IMR-90 (cell line): ENCODE measurements around the gene CAMK2N1. TPM values are rescaled to one million over a fixed set of nuclear protein-coding genes. Genes with fewer than 3 reads are reported as not detected.
"Not testable (repeated sequence)": the region's sequence is repeated elsewhere in the genome, so short reads cannot be mapped to it uniquely, and the experiment has no call there.

ENCODE experiments used
- ATAC-seq: fragments of 200-7000 bp; cut with Tn5 transposase; 2 replicates; pipeline ENCODE4 v1.9.1; 2020; ENCODE audit warnings: low read depth, mild to moderate bottlenecking, moderate library complexity
- BruUV-seq: library from RNA; stranded (reverse); fragments of 400-500 nt; replicated peaks from 2 replicates; lab custom pipeline; 2021; lab: Mats Ljungman, UMichigan
- CTCF ChIA-PET: fragments of 300-600 bp; formaldehyde crosslinking; extraction: SDS; loops from one replicate; lab custom pipeline; 2021; ENCODE audit warnings: antibody characterized with exemption; lab: Yijun Ruan, JAX
- POLR2A ChIA-PET: fragments of 300-600 bp; sonication (Branson Sonifier 250); formaldehyde crosslinking; loops from one replicate; lab custom pipeline; 2022; ENCODE audit warnings: antibody characterized with exemption; ENCODE audit not compliant: unreplicated experiment; lab: Charles Lee
- DNase-seq: peaks from one replicate; pipeline ENCODE4 v3.0.0; 2013
- H2AFZ ChIP-seq: replicated peaks from 2 replicates; pipeline ENCODE3; 2013; ENCODE audit warnings: low read length, mild to moderate bottlenecking; ENCODE audit not compliant: poor library complexity
- H2AK5ac ChIP-seq: 2 replicates; pipeline ENCODE4 v1.6.1; 2013; ENCODE audit warnings: low read depth, low read length, inconsistent platforms
- H2AK9ac ChIP-seq: replicated peaks from 2 replicates; pipeline ENCODE3; 2013; ENCODE audit warnings: mild to moderate bottlenecking, low read depth, low read length, moderate library complexity; ENCODE audit not compliant: poor library complexity
- H2BK120ac ChIP-seq: 2 replicates; pipeline ENCODE4 v1.6.1; 2013; ENCODE audit warnings: low read depth, low read length, inconsistent platforms
- H2BK15ac ChIP-seq: 3 replicates; pipeline ENCODE4 v1.6.1; 2013; ENCODE audit warnings: low read depth, low read length, inconsistent platforms
- H2BK20ac ChIP-seq: 2 replicates; pipeline ENCODE4 v1.6.1; 2013; ENCODE audit warnings: low read depth, mild to moderate bottlenecking, inconsistent platforms, low read length, moderate library complexity
- H2BK5ac ChIP-seq: 2 replicates; pipeline ENCODE4 v1.6.1; 2013; ENCODE audit warnings: mild to moderate bottlenecking, low read depth, low read length, inconsistent platforms; ENCODE audit not compliant: poor library complexity, severe bottlenecking
- H3K14ac ChIP-seq: replicated peaks from 2 replicates; pipeline ENCODE4 v1.6.1; 2013; ENCODE audit warnings: low read depth, low read length, inconsistent platforms
- H3K18ac ChIP-seq: 2 replicates; pipeline ENCODE4 v1.6.1; 2013; ENCODE audit warnings: low read depth, low read length, control low read depth
- H3K23ac ChIP-seq: 2 replicates; pipeline ENCODE4 v1.6.1; 2013; ENCODE audit warnings: low read depth, low read length, inconsistent platforms
- H3K27ac ChIP-seq: 2 replicates; pipeline ENCODE4 v1.5.1; 2013; ENCODE audit warnings: mild to moderate bottlenecking, control low read depth, low read length; ENCODE audit not compliant: insufficient read depth
- H3K27me3 ChIP-seq: 2 replicates; pipeline ENCODE4 v1.6.1; 2013; ENCODE audit warnings: low read length; ENCODE audit not compliant: control insufficient read depth, insufficient read depth
- H3K36me3 ChIP-seq: 2 replicates; pipeline ENCODE4 v1.6.1; 2013; ENCODE audit warnings: low read length, mixed read lengths; ENCODE audit not compliant: control insufficient read depth, insufficient read depth
- H3K4ac ChIP-seq: 2 replicates; pipeline ENCODE4 v1.6.1; 2013; ENCODE audit warnings: low read depth, low read length, inconsistent platforms
- H3K4me1 ChIP-seq: 2 replicates; pipeline ENCODE4 v1.6.1; 2013; ENCODE audit warnings: low read length, mixed read lengths; ENCODE audit not compliant: control insufficient read depth, insufficient read depth
- H3K4me2 ChIP-seq: 2 replicates; pipeline ENCODE4 v1.6.1; 2013; ENCODE audit warnings: low read depth, mild to moderate bottlenecking, control low read depth, low read length, moderate library complexity
- H3K4me3 ChIP-seq: 2 replicates; pipeline ENCODE4 v1.5.1; 2013; ENCODE audit warnings: low read depth, mild to moderate bottlenecking, control low read depth, low read length, moderate library complexity; ENCODE audit not compliant: insufficient read depth
- H3K56ac ChIP-seq: 2 replicates; pipeline ENCODE4 v1.6.1; 2013; ENCODE audit warnings: low read length, inconsistent platforms; ENCODE audit not compliant: insufficient read depth; ENCODE audit errors: extremely low read depth
- H3K79me1 ChIP-seq, 2 experiments: 2 replicates each; pipeline ENCODE4 v1.6.1; 2013; ENCODE audit warnings: low read length in 2 of 2, inconsistent platforms in 1 of 2, low read depth in 1 of 2
- H3K9ac ChIP-seq: 2 replicates; pipeline ENCODE4 v1.6.1; 2013; ENCODE audit warnings: low read depth, low read length, control low read depth
- H3K9me1 ChIP-seq: 2 replicates; pipeline ENCODE4 v1.6.1; 2013; ENCODE audit warnings: low read length, inconsistent platforms; ENCODE audit not compliant: insufficient read depth
- H3K9me3 ChIP-seq: 2 replicates; pipeline ENCODE4 v1.6.1; 2013; ENCODE audit warnings: low read length; ENCODE audit not compliant: control insufficient read depth, insufficient read depth
- H4K20me1 ChIP-seq: 2 replicates; pipeline ENCODE4 v1.6.1; 2013; ENCODE audit warnings: low read length, inconsistent platforms; ENCODE audit not compliant: insufficient read depth
- H4K5ac ChIP-seq: 2 replicates; pipeline ENCODE4 v1.6.1; 2013; ENCODE audit warnings: mild to moderate bottlenecking, low read depth, low read length, control low read depth
- H4K8ac ChIP-seq, 2 experiments: 2 replicates each; pipeline ENCODE4 v1.6.1; 2013; ENCODE audit warnings: low read depth in 2 of 2, low read length in 2 of 2, control low read depth in 1 of 2, inconsistent platforms in 1 of 2
- H4K91ac ChIP-seq: 2 replicates; pipeline ENCODE4 v1.6.1; 2013; ENCODE audit warnings: low read depth, low read length, inconsistent platforms; ENCODE audit not compliant: insufficient read depth
- WGBS, 2 experiments: methylation state at CpG; one replicate each; pipeline versions ENCODE4 v1.1.5 to v1.1.7; 2013; ENCODE audit warnings: missing lambda C conversion rate in 2 of 2; ENCODE audit not compliant: insufficient read length in 1 of 2; ENCODE audit errors: extremely low coverage in 2 of 2; 5-methylcytosine and 5-hydroxymethylcytosine counted together
- dilution Hi-C: fragments of 300-500 bp; cut with HindIII; formaldehyde crosslinking; loops from one replicate; pipeline ENCODE4 v1.14.3; 2018; ENCODE audit warnings: low sequenced_read_pairs; ENCODE audit not compliant: unreplicated experiment
- in situ Hi-C: fragments of 300-500 bp; cut with MboI; formaldehyde crosslinking; loops from 3 replicates; pipeline ENCODE4 v1.14.3; 2019; ENCODE audit warnings: low sequenced_read_pairs, inconsistent platforms, mixed read lengths
- intact Hi-C: fragments of 100-400 bp; cut with micrococcal nuclease; formaldehyde crosslinking; loops from 2 replicates; pipeline ENCODE4 v1.10.0; 2022
- polyA plus RNA-seq, 3 experiments: library from polyadenylated mRNA; depleted of rRNA; stranded (reverse); fragments of >200 nt; gene quantifications; 2 replicates each; pipeline ENCODE4 v1.2.3, GENCODE V29; 2012; ENCODE audit warnings: low replicate concordance in 1 of 3
- total RNA-seq: library from RNA; depleted of rRNA; stranded (reverse); fragments of >200 nt; gene quantifications from 2 replicates; pipeline ENCODE4 v1.2.3, GENCODE V29; 2012

The CAMK2N1 gene
- total and polyA plus RNA-seq, 2 of the 4 experiments (the other 2 are of a cell fraction) = 10.2 to 44.4 TPM

DNA sequence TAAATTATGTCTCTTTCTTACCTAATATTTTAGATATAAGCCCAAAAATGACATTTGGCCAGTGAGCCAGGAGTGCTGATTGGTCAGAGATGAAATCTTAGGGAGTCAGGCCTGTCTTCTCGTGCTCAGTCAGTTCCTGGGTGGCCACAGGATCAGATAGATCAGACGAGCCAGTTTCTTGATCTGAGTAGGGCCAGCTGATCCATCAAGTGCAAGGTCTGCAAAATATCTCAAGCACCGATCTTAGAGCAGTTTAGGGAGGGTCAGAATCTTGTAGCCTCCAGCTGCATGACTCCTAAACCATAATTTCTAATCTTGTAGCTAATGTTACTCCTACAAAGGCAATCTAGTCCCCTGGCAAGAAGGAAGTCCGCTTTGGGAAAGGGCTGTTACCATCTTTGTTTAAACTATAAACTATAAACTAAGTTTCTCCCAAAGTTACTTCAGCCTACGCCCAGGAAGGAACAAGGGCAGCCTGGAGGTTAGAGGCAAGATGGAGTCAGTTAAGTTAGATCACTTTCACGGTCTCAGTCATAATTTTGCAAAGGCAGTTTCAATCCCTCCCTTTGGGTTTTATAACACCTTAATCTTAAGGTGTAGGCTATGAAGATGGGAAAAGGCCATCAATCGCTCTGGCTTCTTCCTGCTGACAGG lies 33.7 kb upstream of the CAMK2N1 start:
- H3K23ac ChIP-seq, H3K4me3 ChIP-seq, H3K79me1 ChIP-seq, H3K9me1 ChIP-seq, H4K8ac ChIP-seq, dilution Hi-C loops, H3K4me1 ChIP-seq, H2BK120ac ChIP-seq, H2BK5ac ChIP-seq, H3K56ac ChIP-seq, DNase-seq, H3K18ac ChIP-seq, POLR2A ChIA-PET, H2AK5ac ChIP-seq, H4K20me1 ChIP-seq, CTCF ChIA-PET, H3K14ac ChIP-seq, H3K9me3 ChIP-seq, H2AK9ac ChIP-seq, H4K5ac ChIP-seq, H2BK15ac ChIP-seq, H3K36me3 ChIP-seq, H2AFZ ChIP-seq, H3K27ac ChIP-seq, H4K91ac ChIP-seq, H3K4me2 ChIP-seq, H2BK20ac ChIP-seq, H3K27me3 ChIP-seq, H3K9ac ChIP-seq, H3K4ac ChIP-seq, ATAC-seq, BruUV-seq: not testable (repeated sequence)
- in situ Hi-C loops (loop anchor here (5.0 kb wide), 1 partner anchor 118 kb away; no protein-coding TSS in a partner anchor), intact Hi-C loops (loop anchor here (10.0 kb wide), 1 partner anchor 675 kb away; no protein-coding TSS in a partner anchor)
- WGBS, 2 experiments = 20% methylated on average over 1 of the region's 7 CpGs; no CpG with 5 or more reads in 1 of the 2 experiments
